Caki2 (cell line): ENCODE results near the gene PPP1R2B. TPM values are rescaled to one million over a fixed set of nuclear protein-coding genes. Genes with fewer than 3 reads are reported as not detected.
"Not testable (repeated sequence)": the region's sequence is repeated elsewhere in the genome, so short reads cannot be mapped to it uniquely, and the experiment has no call there.

Experiments used
- DNase-seq: peaks from one replicate; pipeline ENCODE4 v3.0.0-alpha.2; 2015; ENCODE audit warnings: low read depth
- in situ Hi-C: cut with HindIII; loops from 2 replicates; pipeline ENCODE4 v1.10.0; 2016; ENCODE audit warnings: low sequenced_read_pairs, low pct_unique_long_range_greater_than_20kb, mixed read lengths
- total RNA-seq: library from RNA; depleted of rRNA; stranded (reverse); fragments of >200 nt; shearing (Covaris generic); gene quantifications from 2 replicates; pipeline ENCODE4 v1.2.3, GENCODE V29; 2014; ENCODE audit warnings: low replicate concordance; rRNA removed

PPP1R2B gene
- total RNA-seq, result not detected in 2 replicates

DNA sequence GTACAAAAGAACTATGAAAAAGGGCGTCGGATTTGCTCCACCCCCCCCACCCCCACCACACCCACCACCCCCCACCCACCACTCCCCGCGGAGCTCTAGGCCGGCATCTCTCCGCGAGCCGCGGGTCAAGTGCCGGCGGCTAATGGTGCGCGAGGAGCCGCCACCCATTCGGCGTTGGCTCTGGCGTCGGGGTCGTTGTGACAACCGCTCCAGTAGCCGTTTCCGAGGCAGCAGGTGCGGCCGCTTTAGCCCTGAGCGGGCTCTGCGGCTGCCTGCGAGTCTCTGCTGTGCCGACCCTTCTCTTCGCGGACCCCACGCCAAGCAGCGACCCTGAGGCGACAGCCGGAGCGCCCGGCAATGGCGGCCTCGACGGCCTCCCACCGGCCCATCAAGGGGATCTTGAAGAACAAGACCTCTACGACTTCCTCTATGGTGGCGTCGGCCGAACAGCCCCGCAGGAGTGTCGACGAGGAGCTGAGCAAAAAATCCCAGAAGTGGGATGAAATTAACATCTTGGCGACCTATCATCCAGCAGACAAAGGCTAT is at the start of gene PPP1R2B:
TSS of gene PPP1R2B (plus strand) at position 90 of the 546 bp plus-strand sequence. CDS start at position 358, 268 bp downstream.
- DNase-seq, result no peak
- in situ Hi-C loops, result no loop called here

DNA sequence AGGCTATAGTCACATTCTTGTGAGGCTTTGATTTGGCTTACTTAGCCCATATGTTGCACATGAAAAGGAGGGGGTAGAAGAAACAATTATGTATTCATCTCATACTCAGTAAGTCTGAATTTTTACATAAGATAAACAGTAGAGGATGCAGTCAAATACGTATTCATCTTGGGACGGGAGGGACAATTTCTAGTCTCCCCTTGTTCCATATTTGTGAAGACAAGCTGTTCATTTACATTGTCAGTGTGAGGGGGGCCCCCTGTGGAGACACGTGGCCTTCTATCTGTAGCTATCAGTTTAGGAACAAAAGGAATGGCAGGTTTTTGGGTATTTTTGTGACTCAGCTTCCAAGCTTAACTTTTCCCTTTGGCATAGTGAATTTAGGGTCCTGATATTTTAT is 49.2 kb upstream of the PPP1R2B start:
- DNase-seq, result no peak
- in situ Hi-C loops, result no loop called here

DNA sequence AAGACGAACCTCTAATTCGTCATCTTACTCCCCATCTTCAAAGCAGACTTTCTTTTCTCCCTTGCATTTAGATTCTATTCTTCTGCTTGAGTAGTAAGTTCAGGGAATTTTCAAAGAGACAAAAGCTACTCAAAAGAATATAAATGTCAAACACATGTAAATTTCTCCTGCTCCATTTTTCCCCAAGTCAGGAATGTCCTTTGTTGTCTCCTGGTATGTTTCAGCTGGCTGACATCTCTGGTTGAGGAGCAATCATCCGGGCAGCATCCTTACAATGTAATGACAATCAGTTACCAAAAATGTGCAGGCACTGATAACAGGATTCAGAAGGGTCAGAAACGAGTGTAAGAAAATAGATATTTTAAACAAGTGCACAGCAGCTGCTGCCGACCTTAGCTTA is 47.6 kb upstream of the PPP1R2B start:
- no peak for DNase-seq
- in situ Hi-C loops, result no loop called here

DNA sequence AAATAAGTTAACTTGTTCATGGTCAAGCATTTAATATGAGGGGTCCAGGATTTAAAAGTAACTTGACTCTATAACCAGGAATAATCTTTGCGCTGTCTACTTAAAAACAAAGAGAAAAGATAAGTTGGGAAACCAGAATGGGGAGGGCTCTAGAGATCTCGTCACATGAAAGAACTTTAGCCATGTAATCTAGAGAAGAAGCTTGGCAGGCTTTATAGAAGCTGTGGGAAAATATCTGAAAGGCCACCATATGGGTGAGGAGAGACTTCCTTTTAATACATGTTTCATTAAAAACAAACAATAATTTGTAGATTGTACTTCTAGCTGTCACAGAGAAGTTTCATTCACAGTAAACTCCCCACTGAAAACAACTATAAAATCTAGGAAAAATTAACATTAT is 46.7 kb upstream of the PPP1R2B start:
- in situ Hi-C loops, result no loop called here

DNA sequence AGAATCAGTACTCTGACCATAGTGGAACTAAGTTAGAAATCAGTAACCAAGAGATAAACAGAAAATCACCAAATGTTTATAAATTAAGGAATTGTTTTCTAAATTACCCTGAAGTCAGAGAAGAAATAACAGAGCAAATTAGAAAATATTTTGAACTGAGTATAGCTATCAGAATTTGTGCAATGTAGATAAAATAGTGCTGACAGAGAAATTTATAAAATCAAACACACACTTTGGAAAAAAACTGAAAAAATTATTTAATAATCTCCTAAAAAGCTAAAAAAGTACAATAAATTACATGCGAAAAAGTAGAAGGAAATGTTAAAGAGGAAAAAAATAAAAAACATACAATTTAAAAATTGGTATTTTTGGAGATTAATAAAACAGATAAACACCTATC is 37.1 kb upstream of the PPP1R2B start:
- in situ Hi-C loops, result no loop called here

More for the DNA sequence above, 46.7 kb upstream of the PPP1R2B start:
- no peak for DNase-seq

DNA sequence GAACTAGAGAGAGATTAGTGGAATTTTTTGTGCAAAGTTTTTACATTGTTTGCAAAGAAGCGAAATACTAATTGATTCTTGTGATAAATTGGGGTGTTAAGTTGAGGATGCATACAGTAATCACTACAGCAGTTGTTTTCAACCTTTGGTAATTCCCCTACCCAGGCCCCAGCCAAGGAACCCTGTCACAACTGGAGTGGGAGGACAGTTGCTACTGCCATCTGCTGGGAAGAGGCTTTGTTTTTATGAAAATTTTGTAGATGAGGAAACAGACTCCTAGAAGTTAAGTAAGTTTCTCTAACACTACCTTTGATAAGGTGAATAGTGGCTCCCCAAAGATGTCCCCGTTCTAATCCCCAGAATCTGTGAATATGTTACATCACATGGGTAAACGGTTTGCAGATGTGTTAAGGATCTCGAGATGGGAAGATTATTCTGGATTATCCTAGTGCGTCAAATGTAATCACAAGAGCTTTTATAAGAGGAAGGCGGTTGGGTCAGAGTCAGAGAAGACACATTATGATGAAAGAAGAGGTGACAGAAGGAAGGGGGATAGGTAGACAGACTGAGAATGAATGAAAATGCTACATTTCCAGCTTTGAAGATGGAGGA is 34.0 kb upstream of the PPP1R2B start:
- in situ Hi-C loops, result no loop called here
- peak; percentile 34 for DNase-seq

More for the DNA sequence above, 37.1 kb upstream of the PPP1R2B start:
- DNase-seq, result no peak

DNA sequence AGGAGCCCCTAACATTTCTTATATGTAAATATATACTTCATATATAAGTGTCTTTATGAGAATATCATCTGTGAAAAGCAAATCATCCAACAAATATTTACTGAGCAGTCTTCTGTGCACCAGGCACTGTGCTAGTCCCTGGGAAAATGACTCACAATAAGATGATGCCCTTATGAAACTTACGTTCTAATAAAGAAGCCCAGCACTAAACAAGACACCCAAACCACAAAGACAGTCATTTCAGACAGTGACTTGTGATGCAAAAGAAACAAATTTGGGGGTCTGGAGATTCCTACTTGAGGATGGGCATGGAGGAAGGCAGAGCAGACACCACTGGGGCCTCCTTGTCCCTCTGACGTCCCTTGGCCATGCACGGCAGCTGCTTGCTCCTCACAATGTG is 30.6 kb upstream of the PPP1R2B start:
- no peak for DNase-seq
- in situ Hi-C loops, result no loop called here

DNA sequence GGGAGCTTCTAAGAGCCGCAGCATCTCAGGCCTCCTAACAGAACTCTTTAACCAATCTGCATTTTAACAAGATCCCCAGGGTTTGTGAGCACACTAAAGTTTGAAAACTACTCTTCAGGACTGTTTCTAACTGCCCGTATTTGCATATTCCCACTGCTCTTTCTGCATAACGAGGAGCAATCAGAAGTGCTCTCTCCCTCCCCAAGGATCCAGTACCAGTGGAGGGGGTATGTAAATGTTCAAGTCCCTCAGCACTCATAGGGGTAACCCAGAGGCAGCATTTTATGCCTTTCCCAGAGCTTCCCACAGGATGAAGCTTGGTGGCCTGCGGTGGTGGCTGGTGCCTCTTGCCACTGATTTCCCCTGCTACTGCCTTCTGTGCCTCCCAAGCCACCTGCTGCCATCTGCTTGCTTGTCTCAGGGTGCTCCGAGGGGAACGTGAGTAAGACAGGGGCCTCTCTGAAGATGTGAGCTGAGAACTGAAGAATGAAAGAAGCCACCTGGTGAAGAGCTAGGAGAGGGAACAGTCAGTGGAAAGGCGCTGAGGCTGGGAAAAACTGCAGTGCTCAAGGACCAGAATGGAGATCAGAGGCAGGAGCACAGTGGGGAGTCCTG is 30.0 kb upstream of the PPP1R2B start:
- DNase-seq, result no peak
- in situ Hi-C loops, result no loop called here

DNA sequence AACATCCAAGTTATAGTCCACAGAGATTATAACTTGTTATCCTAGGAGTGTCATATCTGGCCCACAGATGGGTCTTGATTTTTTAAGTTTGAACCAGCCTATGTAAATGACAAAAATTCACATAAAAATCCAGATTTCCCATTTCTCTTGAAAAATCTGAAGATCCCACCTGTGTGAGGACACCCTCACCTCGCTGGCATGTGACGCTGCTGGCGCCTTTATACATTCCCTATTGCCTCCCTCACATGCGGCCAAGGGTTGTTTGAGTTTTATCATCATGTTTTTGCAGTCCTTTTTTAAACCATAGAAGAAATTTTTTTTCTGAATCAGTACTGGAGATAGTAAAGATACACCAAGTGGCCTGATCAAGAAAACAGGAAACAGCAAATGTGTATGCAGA is 25.9 kb upstream of the PPP1R2B start:
- in situ Hi-C loops, result no loop called here
- DNase-seq, result no peak

DNA sequence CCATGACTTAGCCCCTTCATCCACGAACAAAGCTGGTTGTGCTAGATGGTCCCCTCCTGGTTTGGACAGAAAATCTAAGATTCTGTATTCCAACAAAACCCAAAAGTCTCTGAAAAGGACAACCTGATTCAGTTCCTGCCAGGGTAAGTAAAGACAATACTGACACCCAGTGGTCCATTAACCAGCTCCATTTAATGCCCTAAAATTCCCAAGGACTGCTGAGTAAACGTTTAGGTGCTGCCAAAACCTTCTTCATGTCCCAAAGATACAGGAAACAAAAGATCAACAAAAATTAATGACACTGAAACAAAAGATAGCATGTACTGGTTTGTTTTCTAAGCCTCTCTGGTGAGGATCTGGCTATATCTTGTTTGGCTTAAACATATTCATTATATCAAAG is 25.3 kb upstream of the PPP1R2B start:
- DNase-seq, result peak; percentile 27
- in situ Hi-C loops, result no loop called here

DNA sequence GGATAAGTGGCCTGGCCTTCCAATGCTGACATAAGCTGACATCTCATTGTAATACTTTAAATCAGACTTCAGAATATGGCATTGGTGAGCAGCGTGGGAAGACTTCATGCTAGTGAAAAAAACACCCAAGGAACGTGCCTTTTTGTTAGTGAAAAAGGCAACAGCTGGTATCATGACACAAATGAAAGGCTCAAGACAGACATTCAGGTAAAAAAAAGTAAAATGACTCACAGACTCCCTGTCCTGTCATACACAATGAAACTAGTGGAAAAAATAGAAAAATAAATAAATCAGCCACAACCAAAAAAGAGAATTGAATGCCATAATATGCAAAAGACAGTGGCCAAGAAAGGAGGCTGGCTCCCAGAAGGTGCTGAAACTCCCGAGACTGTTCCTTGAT is 24.4 kb upstream of the PPP1R2B start:
- in situ Hi-C loops, result no loop called here
- no peak for DNase-seq

DNA sequence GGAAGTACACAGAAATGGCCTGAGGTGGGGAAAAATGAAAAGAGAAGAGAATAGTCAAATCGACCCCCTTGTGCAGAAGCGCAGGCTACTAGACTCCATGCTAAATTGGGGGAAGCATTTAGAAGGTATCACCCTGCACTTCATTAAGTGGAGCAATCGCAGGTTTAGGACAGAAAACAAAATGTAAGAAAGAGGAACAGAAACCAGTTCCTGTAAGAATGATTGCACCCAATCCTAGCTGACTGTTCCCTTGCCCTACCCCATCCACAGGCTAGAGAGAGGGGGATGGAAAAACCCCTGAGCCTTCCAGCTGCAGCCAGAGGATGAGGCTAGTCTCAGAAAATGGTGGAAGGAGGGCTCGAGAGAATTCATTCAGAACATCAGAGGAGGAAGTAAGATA is 23.9 kb upstream of the PPP1R2B start:
- in situ Hi-C loops, result no loop called here
- no peak for DNase-seq

DNA sequence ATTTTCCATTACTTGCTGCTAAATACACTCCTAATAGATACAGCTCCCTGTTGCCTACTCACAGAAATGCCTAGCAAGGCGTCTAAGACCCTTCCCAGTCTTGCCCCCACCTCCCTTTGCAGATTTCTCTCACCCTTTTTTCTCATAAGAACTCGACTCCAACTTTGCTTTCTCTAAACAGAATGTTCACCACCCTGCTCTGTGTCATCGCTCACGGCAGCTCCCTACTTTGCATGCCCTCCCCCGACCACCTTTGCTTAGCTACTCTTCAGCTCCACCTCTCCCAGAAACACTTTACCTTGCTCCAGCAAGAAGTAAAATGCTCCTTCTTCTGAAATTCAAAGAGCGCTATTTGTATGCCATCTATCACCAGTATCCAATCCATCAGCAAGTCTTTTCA is 15.2 kb upstream of the PPP1R2B start:
- DNase-seq, result no peak
- in situ Hi-C loops, result no loop called here

DNA sequence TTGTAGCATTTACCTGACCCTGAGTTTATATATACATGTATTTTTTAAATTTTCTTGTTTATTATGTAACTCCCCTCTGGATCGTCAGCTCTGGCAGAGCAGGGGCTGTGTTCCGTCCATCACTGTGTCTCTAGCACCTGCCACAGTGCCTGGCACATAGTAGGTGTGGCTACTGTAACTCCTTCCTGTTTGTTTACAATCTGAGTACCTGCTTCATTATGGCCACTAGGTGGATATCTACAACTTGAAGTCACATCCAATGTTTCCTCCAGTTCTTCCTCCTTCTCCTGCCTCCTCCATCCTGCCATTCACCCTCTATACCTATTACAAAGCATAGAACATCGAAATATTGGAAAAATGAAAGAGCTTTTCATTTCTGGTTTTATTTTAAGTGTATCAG is 14.2 kb upstream of the PPP1R2B start:
- peak; percentile 16 for DNase-seq
- in situ Hi-C loops, result no loop called here

DNA sequence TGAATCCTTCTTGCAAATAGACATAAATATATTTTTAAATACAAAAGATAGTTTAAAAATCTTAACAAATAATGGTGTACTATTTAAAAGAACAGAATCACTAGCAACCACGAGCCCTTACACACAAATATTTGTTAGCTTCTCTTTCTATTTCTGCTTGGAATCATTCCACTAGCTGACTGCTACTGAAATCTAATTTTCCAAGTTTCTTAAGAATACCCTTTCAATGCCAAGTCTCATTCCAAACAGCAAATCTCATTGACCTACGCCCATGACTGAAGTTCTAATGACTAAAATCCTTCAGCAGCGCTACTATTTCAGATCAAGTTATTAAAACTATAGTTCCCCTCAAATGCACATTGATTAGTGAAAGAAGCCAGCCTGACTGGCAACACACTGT is 13.2 kb upstream of the PPP1R2B start:
- in situ Hi-C loops, result no loop called here

DNA sequence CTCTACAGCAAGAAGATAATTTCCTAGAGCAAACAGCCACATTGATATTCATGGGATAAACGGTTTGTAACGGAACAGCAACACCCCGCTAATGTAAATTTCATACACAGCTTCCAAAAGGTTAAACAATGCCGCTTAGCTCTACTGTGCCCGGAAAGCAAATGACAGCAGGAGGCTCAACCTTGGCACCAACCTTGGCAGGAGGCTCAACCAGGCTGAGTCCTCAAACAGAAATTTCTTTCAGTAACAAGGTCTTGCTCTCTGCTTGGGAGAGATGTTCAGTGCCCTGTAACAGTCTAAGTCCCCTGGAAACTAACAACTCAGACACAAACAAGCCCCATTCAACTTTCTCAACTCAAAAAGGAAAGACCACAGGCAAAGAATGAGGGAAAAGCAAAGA is 11.1 kb upstream of the PPP1R2B start:
- DNase-seq, result no peak
- in situ Hi-C loops, result no loop called here

More for the DNA sequence above, 13.2 kb upstream of the PPP1R2B start:
- no peak for DNase-seq

DNA sequence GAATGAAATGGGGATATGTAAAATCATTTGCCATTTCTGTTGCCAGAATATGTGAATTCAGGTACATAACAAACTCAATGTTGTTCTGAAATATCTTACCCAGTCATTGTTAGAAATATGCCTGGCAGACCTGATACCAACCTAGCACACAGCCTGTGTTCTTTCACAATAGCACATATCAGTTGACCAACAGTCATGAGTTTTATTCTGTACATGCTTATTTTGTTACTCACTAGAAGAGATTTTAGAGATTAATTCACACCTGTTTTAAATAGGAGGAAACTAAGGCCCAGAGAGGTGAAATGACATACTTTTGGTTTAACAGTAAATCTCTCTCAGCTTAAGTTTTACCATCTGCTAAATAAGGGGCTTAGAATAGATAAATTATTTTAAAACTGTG is 8.4 kb upstream of the PPP1R2B start:
- in situ Hi-C loops, result no loop called here
- no peak for DNase-seq

DNA sequence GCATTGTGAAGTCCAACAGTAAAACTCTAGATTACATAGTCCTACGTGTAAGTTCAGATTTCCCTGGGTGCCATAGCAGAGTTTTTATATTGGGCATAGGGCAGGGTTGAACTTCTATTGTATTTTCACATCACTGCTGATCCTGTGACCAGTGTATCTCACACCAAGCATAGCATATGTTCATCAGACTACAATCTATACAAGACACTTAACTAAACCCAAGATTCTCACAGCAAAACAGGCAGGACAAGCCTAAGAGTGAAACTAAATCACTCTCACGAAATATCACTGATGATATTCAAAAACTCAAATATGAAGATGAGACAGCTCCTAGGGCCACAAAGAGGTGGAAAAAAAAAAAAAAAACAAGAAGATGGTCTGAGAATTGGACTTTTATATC is 3.2 kb upstream of the PPP1R2B start:
- DNase-seq, result no peak
- in situ Hi-C loops, result no loop called here

DNA sequence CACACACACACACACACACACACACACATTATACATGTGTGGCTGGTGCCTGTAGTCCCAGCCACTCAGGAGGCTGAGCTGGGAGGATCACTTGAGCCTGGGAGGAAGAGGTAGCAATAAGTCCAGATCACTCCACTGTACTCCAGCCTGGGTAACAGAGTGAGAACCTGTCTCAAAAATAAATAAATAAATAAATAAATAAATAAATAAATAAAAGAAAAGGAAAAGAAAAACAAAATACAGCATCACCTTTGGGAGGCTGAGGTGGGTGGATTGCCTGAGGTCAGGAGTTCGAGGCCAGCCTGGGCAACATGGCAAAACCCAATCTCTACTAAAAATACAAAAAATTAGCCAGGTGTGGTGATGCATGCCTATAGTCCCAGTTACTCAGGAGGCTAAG is 1.6 kb upstream of the PPP1R2B start:
- DNase-seq, in situ Hi-C loops: not testable (repeated sequence)

DNA sequence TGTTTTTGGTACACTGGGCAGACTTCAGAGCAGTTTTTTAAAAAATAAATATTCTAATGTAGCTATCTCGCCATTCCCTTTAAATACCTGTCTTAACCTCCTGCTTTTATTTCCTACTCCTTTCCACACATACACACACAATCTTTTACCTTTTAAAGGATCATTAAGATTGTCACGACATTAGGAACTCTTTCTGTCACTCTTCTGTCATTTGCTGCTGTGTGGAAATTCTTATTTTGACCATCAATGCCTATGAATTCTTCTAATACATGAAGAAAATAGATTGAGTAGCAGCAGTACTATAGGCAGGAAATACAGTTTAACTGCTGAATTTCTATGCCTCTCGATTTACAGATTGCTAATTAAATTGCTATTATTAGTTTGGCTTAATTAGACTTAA is 1.8 kb downstream of the PPP1R2B start:
- in situ Hi-C loops, result no loop called here
- no peak for DNase-seq
